Esophagus squamous epithelium (tissue), 4 donors: Measurements from ENCODE around the gene HEBP1.

Source experiments
- POLR2A ChIP-seq, 4 donors: fragments of 450-650 bp; IDR thresholded peaks; one replicate each; pipeline ENCODE4 v1.6.1; 2017; ENCODE audit warnings: antibody characterized with exemption in 4 of 4, mild to moderate bottlenecking in 4 of 4, moderate library complexity in 3 of 4
- TF ChIP-seq, protein P1 (sequence below), 6 experiments: fragments of 450-650 bp in 4 of 6; fragments of 200-600 bp in 2 of 6; sonication (generic) in 2 of 6; IDR thresholded peaks; one replicate each; pipeline ENCODE4 v1.5.1; 2016 to 2019; ENCODE audit warnings: antibody characterized with exemption in 6 of 6, mild to moderate bottlenecking in 4 of 6, moderate library complexity in 4 of 6

DNA sequence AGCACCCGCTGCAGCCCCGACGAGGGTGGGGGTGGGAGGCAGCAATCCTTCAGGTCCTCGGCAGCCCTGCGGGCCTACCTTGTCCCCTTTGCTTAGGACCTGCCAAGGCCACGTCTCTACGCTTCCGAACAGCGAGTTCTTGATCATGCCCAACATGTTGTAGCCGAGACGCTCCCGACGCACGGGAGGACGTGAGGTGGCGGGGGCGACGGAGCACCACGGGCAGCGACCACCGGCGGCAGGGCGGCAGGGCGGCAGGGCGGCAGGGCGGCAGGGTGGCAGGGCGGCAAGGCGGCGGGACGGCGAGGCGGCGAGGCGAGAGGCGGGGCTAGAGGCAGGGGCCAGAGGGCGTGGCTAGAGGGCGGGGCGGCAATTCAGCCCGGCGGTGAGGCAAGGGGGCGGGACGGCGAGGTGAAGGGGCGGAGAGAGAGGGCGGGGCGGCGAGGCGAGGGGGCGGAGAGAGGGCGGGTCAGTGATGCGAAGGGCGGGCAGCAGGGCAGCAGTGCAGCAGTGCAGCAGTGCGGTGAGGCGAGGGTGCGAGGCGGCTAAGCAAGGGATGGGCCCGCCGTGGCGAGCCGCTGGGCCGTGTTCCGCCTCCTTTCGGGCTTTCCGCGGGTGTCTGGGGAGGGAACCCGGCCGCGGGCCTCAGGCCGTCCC is at the start of gene HEBP1:
- TF ChIP-seq, protein P1, sequence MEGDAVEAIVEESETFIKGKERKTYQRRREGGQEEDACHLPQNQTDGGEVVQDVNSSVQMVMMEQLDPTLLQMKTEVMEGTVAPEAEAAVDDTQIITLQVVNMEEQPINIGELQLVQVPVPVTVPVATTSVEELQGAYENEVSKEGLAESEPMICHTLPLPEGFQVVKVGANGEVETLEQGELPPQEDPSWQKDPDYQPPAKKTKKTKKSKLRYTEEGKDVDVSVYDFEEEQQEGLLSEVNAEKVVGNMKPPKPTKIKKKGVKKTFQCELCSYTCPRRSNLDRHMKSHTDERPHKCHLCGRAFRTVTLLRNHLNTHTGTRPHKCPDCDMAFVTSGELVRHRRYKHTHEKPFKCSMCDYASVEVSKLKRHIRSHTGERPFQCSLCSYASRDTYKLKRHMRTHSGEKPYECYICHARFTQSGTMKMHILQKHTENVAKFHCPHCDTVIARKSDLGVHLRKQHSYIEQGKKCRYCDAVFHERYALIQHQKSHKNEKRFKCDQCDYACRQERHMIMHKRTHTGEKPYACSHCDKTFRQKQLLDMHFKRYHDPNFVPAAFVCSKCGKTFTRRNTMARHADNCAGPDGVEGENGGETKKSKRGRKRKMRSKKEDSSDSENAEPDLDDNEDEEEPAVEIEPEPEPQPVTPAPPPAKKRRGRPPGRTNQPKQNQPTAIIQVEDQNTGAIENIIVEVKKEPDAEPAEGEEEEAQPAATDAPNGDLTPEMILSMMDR (IDR thresholded peaks at IDR 0.05) = peak in 1 of 6 experiments; percentile 14
- TF ChIP-seq POLR2A (IDR thresholded peaks at IDR 0.05) = peak in 3 of 4 donors; percentile 86 to 98 (median 97)
